Activated naive CD8-positive, alpha-beta T cell (primary cell): ENCODE measurements around the gene AAMDC.
"Not testable (repeated sequence)": the region's sequence is repeated elsewhere in the genome, so short reads cannot be mapped to it uniquely, and the experiment has no call there.

Experiments
- H3K27ac Mint-ChIP-seq: one replicate; pipeline ENCODE4 v1.8.0; 2021; ENCODE audit warnings: mixed read lengths
- H3K27me3 Mint-ChIP-seq: one replicate; pipeline ENCODE4 v1.8.0; 2021; ENCODE audit warnings: mixed read lengths
- H3K36me3 Mint-ChIP-seq: one replicate; pipeline ENCODE4 v1.8.0; 2021; ENCODE audit warnings: mixed read lengths
- H3K4me1 Mint-ChIP-seq: one replicate; pipeline ENCODE4 v1.8.0; 2021; ENCODE audit warnings: low read depth, mixed read lengths
- H3K4me3 Mint-ChIP-seq: one replicate; pipeline ENCODE4 v1.8.0; 2021; ENCODE audit warnings: mild to moderate bottlenecking, mixed read lengths
- H3K9me3 Mint-ChIP-seq: one replicate; pipeline ENCODE4 v1.8.0; 2021; ENCODE audit warnings: low read depth, mixed read lengths

The AAMDC gene

DNA sequence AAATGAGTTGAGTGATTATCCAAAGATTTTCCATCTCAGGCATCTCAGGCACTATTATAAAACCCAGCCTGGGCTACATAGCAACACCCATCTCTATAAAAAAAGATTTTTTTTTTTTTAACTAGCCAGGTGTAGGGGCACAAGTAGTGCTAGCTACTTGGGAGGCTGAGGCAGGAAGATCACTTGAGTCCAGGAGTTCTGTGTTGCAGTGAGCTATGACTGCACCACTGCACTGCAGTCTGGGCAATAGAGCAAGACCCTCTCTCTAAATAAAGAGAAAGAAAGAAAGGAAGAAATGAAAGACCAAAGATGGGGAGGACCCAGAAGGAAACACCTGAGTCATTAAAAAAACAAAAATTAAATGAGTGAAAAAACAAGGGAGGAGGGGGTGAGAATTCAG lies 14.5 kb upstream of the AAMDC start:
- H3K4me3 Mint-ChIP-seq, result no peak overlapping the region
- H3K36me3 Mint-ChIP-seq, result peaks cover 18% of the 10 kb centered on the region
- H3K27ac Mint-ChIP-seq, result peak overlapping the region; percentile 64
- H3K9me3 Mint-ChIP-seq, result no peaks in the 10 kb centered on the region
- no peaks in the 10 kb centered on the region for H3K27me3 Mint-ChIP-seq
- peaks cover 57% of the 10 kb centered on the region for H3K4me1 Mint-ChIP-seq

DNA sequence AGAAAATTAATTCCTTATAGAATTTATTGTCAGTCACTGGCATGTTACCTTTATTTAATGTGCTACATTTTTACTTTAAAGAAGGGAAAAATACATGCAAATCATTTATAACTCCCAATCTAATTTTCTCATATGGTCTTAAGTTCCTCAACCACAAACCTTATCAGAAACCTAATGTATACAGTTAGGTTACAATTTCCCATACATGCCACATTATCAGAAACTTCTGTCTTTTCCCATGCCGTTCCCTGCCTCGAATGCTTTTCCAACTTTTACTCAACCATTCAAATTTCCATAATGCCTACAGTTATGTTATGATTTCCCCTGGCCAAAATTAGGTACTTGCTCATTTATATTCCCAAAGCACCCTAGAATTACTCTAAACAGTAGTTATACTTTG lies 14.0 kb upstream of the AAMDC start:
- H3K9me3 Mint-ChIP-seq, result no peaks in the 10 kb centered on the region
- H3K36me3 Mint-ChIP-seq, result peaks cover 20% of the 10 kb centered on the region
- no peak overlapping the region for H3K4me3 Mint-ChIP-seq
- peak overlapping the region; percentile 18 for H3K27ac Mint-ChIP-seq
- no peaks in the 10 kb centered on the region for H3K27me3 Mint-ChIP-seq
- peaks cover 56% of the 10 kb centered on the region for H3K4me1 Mint-ChIP-seq

- H3K36me3 Mint-ChIP-seq, result peaks cover 24% of the 10 kb centered on the region
Observed at GRCh38 chr11:77813256-77813655, 7.7 kb upstream of the AAMDC start.

DNA sequence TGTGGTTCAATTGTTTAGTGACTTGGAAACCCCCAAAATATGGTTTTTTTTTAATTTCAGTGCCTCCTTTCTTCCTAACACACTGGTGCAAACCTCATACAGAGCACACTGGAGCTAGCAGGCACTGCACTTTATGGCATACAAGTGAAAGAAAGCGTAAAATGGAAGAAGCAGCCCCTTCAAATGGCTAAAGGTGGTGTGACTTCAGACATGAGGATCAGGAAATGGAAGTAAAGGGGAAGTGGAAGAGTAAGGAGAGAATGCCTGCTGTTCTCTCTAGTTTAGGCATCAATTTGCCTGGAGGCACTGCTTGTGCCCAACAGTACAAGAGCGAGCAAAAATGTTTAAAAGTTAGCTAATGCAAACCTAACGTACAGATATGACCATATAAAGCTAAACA lies 6.1 kb upstream of the AAMDC start:
- Mint-ChIP-seq H3K9me3 (no peaks in the 10 kb centered on the region), H3K36me3 (peaks cover 20% of the 10 kb centered on the region), H3K4me1 (peaks cover 68% of the 10 kb centered on the region), H3K27ac (peak overlapping the region; percentile 16), H3K27me3 (no peaks in the 10 kb centered on the region), H3K4me3 (peak overlapping the region; percentile 32)

More at GRCh38 chr11:77813256-77813655, 7.7 kb upstream of the AAMDC start:
- Mint-ChIP-seq H3K9me3 (no peaks in the 10 kb centered on the region), H3K27ac (no peak overlapping the region), H3K4me1 (peaks cover 67% of the 10 kb centered on the region), H3K27me3 (no peaks in the 10 kb centered on the region), H3K4me3 (no peak overlapping the region)

- Mint-ChIP-seq H3K27ac (peak overlapping the region; percentile 28), H3K4me3 (peak overlapping the region; percentile 21), H3K36me3 (peaks cover 16% of the 10 kb centered on the region), H3K9me3 (no peaks in the 10 kb centered on the region), H3K4me1 (peaks cover 62% of the 10 kb centered on the region), H3K27me3 (no peaks in the 10 kb centered on the region)
Observed at GRCh38 chr11:77815459-77815858, 5.5 kb upstream of the AAMDC start.

DNA sequence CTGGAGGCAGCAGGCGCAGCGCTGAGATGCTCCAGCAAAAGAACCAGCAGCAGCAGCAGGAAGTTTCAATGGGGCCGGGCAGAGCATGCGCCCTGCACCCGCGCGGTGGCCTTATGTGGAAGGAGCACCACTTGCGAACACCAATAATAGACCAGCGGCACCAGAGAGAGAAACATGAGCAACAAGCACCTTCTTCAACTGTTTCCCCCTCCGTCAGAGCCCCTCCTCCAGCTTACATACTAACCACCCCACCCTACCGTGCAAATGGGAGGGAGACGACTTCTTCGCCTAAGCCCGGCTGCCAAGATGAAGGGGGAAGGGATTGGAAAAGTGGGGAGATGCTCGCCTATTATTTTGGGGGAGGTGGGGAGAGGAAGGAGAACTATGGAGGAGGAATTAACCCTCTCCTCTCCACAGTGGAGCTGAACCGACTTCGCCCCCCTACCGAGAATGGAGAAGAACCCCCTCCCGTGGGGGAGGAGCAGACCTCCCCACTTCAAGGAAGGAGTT lies 1.5 kb upstream of the AAMDC start:
- Mint-ChIP-seq H3K4me1 (peaks cover 51% of the 10 kb centered on the region), H3K4me3 (peak overlapping the region; percentile 100), H3K9me3 (no peaks in the 10 kb centered on the region), H3K36me3 (peaks cover 8% of the 10 kb centered on the region), H3K27me3 (no peaks in the 10 kb centered on the region), H3K27ac (peak overlapping the region; percentile 93)

- Mint-ChIP-seq H3K36me3 (peaks cover 5% of the 10 kb centered on the region), H3K9me3 (no peaks in the 10 kb centered on the region), H3K4me1 (peaks cover 47% of the 10 kb centered on the region), H3K27ac (peak overlapping the region; percentile 94), H3K4me3 (peak overlapping the region; percentile 100), H3K27me3 (no peaks in the 10 kb centered on the region)
Observed at GRCh38 chr11:77819921-77820564, 901 bp upstream of the AAMDC start.

DNA sequence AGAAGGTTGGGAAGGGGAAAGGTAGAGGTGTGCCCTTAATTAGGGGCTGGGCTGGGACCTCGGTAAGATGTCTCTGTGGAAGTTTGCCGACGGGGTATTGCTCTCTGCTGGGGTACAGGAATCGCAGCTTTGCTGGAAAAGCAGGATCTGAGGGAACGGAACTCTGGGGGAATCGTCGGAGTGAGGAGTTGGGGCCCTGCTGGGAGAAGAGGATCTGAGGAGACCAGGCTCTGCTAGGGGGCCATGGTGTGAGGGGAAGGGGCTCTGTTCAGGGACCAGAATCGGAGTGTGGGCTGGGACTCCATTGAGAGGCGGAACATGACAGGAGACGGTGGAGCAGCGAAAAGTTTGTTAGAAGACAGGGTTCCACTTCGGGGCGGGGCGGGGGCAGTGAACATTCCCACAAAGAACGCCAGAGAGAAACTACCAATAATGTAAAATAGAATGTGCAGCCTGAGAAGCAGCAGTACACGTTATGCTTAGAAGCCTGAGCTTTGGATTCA lies 456 bp downstream of the AAMDC start:
- Mint-ChIP-seq H3K9me3 (no peaks in the 10 kb centered on the region), H3K27ac (peak overlapping the region; percentile 92), H3K27me3 (no peaks in the 10 kb centered on the region), H3K36me3 (no peaks in the 10 kb centered on the region), H3K4me3 (peak overlapping the region; percentile 100), H3K4me1 (peaks cover 35% of the 10 kb centered on the region)

DNA sequence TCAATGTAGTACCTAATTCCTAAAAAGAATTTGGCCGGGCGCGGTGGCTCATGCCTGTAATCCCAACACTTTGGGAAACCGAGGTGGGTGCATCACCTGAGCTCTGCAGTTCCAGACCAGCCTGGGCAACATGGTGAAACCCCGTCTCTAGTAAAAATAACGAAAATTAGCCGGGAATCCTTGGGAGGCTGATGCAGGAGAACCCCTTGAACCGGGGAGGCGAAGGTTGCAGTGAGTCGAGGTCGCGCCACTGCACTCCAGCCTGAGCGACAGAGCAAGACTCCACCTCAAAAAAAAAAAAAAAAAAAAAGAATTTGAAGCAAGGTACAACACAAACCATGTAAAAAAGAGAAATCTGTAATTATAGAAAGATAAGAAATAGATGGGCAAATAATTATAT lies 1.2 kb downstream of the AAMDC start:
- H3K4me3 Mint-ChIP-seq, H3K9me3 Mint-ChIP-seq, H3K36me3 Mint-ChIP-seq, H3K27me3 Mint-ChIP-seq, H3K27ac Mint-ChIP-seq: not testable (repeated sequence)
- peaks cover 27% of the 10 kb centered on the region for H3K4me1 Mint-ChIP-seq

GRCh38 chr11:77823775-77824174 lies 2.8 kb downstream of the AAMDC start:
- Mint-ChIP-seq H3K4me1 (peaks cover 13% of the 10 kb centered on the region), H3K4me3 (no peak overlapping the region), H3K27ac (no peak overlapping the region), H3K27me3 (no peaks in the 10 kb centered on the region), H3K36me3 (no peaks in the 10 kb centered on the region), H3K9me3 (no peaks in the 10 kb centered on the region)

DNA sequence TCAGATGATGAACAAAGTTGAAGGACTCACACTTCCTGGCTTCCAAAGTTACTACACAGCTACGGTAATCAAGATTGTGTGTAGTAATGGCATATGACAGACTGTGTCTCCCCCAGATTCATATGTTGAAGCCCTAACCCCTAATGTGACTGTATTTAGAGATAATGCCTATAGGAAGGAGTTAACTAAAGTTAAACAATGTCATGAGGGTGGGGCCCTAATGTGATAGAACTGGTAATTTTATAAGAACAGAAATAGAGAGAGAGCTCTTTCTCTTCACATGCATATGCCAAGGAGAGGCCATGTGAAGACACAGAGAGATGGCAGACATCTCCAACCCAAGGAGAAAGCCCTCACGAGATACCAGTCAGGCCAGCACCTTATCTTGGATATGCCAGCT lies 8.0 kb downstream of the AAMDC start:
- H3K27ac Mint-ChIP-seq, result no peak overlapping the region
- no peaks in the 10 kb centered on the region for H3K27me3 Mint-ChIP-seq
- peaks cover 3% of the 10 kb centered on the region for H3K9me3 Mint-ChIP-seq
- peaks cover 5% of the 10 kb centered on the region for H3K4me1 Mint-ChIP-seq
- no peaks in the 10 kb centered on the region for H3K36me3 Mint-ChIP-seq
- H3K4me3 Mint-ChIP-seq, result no peak overlapping the region

GRCh38 chr11:77833302-77833701 lies 12.4 kb downstream of the AAMDC start:
- Mint-ChIP-seq H3K4me1 (peaks cover 5% of the 10 kb centered on the region), H3K9me3 (peaks cover 3% of the 10 kb centered on the region), H3K4me3 (no peak overlapping the region), H3K27ac (no peak overlapping the region), H3K36me3 (no peaks in the 10 kb centered on the region), H3K27me3 (no peaks in the 10 kb centered on the region)

DNA sequence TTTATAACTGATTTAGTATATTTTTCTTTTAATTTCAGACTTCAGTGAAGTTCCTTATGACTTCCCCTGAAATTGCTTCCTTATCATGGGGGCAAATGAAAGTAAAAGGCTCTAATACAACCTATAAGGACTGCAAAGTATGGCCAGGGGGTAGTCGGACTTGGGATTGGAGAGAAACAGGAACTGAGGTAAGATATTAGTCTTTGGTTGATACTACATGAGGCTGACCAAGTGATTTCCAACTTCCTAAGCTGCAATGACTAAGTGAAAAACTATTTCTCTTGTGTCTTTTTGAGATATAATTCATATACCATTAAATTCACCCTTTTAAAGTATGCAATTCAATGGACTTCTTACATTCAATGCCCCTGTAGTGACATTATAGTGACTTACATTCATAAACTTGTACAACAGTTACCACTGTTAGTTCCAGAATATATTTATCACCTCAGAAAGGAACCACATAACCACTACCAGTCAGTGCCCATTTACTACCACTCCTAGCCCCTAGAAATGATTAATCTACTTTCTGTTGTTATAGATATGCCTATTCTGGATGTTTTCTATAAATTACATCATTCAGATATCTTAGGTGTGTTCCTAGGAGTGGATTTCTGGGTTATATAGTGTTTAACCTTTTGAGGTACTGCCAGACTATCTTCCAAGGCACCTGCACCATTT lies 21.6 kb downstream of the AAMDC start:
- Mint-ChIP-seq H3K36me3 (peaks cover 42% of the 10 kb centered on the region), H3K27ac (no peak overlapping the region), H3K4me3 (no peak overlapping the region), H3K27me3 (no peaks in the 10 kb centered on the region), H3K4me1 (no peaks in the 10 kb centered on the region), H3K9me3 (peaks cover 19% of the 10 kb centered on the region)

- H3K4me1 Mint-ChIP-seq, H3K27me3 Mint-ChIP-seq, H3K4me3 Mint-ChIP-seq, H3K27ac Mint-ChIP-seq: not testable (repeated sequence)
- Mint-ChIP-seq H3K36me3 (peaks cover 46% of the 10 kb centered on the region), H3K9me3 (peaks cover 19% of the 10 kb centered on the region)
Observed at GRCh38 chr11:77843700-77844099, 22.8 kb downstream of the AAMDC start.

DNA sequence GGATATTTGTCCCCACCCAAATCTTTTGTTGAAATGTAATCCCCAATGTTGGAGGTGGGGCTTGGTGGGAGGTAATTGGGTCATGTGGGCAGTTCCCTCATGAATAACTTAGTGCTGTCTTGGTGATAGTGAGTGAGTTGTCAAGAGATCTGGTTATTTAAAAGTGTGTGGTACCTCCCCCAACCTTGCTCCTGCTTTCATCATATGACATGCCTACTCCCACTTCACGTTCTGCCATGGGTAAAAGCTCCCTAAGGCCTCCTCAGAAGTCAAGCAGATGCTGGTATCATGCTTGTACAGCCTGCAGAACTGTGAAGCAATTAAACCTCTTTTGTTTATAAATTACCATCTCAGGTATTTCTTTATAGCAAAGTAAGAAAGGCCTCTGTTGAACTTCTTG lies 30.6 kb downstream of the AAMDC start:
- H3K27ac Mint-ChIP-seq, result no peak overlapping the region
- no peaks in the 10 kb centered on the region for H3K4me1 Mint-ChIP-seq
- peaks cover 38% of the 10 kb centered on the region for H3K36me3 Mint-ChIP-seq
- peaks cover 4% of the 10 kb centered on the region for H3K9me3 Mint-ChIP-seq
- no peak overlapping the region for H3K4me3 Mint-ChIP-seq
- no peaks in the 10 kb centered on the region for H3K27me3 Mint-ChIP-seq
